ENCODE results near the gene PSMB10. TPM values are rescaled to one million over a fixed set of nuclear protein-coding genes. Genes with fewer than 3 reads are reported as not detected.

PSMB10 gene
- total and polyA plus RNA-seq, 2 of the 8 experiments (the other 6 are each of a cell fraction or from before 2014, with no cell fraction given): 32.1 to 61.9 TPM

GRCh38 chr16:67946128-67946569 lies 9.5 kb upstream of the PSMB10 start (continued):
- TF ChIP-seq RBBP5 (IDR thresholded peaks at IDR 0.05; ENCODE audit: borderline replicate concordance, low read depth, low read length) (no peak), SP2 (IDR thresholded peaks at IDR 0.05; ENCODE audit: low read length) (no peak), SIRT6 (IDR thresholded peaks at IDR 0.05; ENCODE audit: low read length) (no peak), HDAC2 (IDR thresholded peaks at IDR 0.05; ENCODE audit: borderline replicate concordance in 1 of 2, low read depth in 2 of 2, low read length in 2 of 2) (no peak), POLR2AphosphoS5 (IDR thresholded peaks at IDR 0.05; ENCODE audit: low read depth, low read length) (no peak), TCF12 (IDR thresholded peaks at IDR 0.05; ENCODE audit: low read depth, low read length) (no peak)

Measured in H1 (cell line).